Epidermal melanocyte (primary cell): ENCODE results near the gene CD47.

Source experiments
- DNase-seq: peaks from one replicate; pipeline ENCODE4 v3.0.0; 2011; ENCODE audit warnings: low spot score; ENCODE audit not compliant: insufficient read length

CD47 gene

DNA sequence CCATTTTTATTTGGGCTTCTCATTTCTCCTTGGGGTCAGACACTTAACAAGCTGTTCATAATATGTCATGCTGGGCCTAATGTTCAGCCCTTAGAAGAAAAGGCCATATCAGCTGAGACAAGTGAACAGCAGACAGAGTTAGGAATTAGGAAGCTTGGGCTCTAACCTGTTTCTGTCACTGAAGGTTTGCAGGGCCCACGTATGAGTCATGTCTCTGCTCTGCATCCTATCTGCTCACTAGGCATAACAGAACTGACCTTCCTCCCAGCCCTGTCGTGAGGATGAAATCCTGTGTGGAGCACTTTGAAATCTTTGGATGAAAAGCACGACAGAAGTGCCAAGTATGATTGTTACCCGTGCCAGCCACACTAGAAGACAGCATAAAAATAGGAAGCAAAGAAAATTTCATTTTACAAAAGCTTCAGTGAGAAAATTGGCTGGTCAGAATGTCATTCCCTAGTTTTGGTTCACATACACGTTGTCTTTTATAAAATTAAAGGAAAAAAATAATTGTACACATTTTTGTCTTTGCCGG, 26.5 kb upstream of the CD47 start:
- no peak for DNase-seq

DNA sequence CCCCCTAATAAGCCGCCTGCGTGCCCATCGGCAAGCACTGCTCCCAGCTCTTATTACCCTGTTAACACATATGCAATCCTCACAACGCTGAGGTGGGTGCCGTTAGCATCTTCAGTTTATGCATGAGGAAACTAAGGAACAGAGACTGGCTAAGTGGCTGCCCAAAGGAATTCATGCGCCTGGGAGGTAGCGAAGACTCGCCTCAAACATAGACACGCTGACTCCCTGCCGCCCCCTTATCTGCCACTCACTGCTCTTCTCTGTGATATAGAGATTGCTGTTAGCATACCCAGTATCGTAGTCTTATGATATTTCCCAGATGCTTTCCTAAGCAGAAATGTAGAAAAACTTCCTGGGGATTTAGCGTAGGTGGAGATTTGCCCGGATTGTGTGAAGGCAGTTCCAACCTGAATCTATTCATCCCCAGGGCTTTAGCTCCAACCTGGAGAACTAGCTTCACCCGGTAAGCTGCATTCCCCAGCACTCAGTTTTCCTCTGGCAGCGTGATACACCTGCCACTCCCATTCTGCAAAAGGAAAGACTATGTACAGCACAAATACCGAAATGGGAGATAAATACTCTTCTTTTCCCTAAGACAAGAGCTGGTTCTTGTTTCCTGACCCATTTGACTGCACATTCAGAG, 23.7 kb upstream of the CD47 start:
- DNase-seq, result no peak

DNA sequence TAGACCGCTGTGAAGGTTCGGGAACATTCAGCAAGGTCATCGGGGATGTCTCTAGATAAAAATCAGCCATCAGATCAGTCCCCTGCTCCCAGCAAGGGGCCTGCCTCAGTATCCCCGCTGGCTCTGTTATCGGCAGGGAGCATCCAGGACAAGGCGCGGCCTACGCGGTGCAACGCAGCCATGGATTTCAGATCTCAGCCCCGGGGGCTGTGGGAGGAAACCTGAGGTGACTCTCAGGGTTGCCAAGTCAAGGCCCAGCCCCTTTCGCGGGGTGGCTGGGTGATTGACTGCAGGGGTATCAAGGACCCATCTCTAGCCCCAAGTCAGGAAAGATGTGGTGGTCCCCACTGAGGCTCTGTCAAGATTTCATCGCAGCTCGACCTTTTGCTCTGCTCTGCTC, 23.1 kb upstream of the CD47 start:
- DNase-seq, result no peak

DNA sequence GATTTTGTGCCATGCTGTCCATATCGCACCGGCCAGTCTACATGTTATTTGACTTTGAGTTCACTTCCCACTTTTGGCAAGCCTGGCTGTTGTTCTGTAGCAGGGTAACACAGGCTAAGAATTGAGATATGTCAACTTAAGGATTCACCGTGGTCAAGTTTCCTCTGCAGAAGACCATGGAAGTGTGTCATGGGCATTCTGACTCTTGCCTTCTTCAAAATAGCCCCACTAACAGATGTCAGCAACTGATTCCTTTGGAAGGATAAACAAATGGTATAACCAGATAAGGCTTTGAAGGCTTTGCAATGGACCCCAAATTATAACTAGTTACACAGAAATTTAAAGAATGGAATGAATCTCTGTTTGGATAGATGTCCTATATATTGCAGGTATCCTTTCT, 20.1 kb upstream of the CD47 start:
- no peak for DNase-seq

DNA sequence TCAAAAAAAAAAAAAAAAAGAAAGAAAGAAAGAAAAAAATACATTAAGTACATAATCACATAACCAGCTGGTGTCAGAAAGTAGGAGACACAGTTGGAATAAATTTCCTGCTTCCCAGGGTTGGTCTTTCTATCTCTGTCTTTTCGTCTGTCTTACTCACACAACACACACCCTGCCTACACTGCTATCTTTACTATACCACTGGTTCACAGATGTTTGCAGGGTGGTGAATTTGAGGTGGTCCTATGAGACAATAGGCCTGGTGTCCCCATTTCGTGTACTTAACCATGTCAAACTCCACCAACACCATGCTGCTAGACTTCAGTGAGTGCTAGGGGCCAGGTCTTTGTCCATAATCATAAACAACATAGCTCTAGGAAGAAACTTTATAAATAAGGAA, 17.6 kb upstream of the CD47 start:
- DNase-seq, result no peak

DNA sequence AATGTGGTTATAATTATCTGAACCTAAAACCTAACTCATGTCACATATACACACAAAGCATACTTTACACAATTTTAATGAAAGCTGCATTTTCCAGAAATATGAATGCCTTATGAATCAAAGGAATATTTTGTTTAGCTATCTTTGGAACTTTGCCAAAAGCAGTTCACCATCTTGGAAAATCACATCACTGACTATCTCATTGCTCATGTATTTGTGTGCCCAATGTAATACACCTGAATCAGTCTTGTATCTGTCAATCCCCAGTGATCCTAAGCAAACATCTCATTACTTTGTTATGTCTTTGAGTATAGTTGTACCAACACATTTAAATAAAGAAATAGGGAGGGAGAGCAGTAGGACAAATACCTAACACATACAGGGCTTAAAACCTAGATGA, 15.6 kb upstream of the CD47 start:
- no peak for DNase-seq

DNA sequence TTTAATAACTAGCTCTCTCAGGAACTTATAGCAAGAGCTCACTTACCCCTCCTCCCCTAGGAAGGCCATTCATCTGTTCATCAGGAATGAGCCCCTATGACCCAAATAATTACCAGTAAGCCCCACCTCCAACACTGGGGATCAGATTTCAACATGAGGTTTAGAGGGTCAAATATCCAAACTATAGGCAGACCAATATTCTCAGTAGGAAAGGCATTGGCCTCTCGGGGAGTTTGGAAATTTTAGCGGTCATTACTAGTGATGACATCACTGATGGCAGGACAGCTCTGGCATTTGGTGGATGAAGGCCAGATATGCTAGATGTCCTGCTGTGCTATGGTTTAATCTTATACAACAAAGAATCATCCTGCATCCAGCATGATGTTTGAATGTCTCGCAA, 15.2 kb upstream of the CD47 start:
- no peak for DNase-seq

DNA sequence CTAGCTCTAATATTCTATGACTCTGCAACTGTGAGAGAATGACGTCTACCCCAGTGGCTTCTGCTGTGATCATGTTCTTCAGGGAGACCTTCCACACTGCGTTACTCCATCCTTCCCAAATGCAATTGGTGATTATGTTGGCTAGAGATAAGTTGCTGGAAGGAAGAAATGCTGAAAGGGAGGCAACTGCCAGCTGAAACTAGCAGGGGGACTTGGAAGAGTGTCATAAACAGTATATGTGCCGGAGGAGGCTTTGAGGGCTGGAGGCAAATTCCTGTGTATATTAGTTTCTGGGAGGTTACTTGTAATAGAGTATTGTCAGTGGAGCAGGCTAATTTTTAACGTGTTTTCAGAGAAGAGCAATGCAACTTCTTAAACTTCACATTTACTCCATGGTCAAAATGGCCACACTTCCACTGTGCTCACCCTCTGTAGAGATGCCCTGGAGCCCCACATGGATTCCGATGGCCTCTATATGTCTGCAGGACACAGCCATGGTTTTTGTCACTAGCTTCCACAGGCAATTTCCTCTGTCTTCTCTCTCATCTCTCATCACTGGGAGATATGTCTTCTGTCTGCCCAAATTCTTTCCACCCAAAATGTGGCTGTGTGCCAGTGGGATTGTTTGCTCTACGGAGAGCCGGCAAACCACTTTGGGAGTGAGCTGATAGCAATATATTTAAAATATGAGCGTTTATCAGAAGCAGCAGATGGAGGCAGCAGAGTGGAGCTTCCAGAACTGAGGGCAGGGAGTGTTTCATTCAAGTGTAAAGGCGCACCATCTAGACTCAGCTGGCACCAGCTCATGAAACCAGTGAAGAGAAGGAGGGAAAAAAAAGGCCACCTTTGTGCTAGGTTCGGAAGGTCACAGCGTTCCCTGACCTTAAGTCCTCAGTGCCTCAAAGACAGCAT, 13.3 kb upstream of the CD47 start:
- no peak for DNase-seq

DNA sequence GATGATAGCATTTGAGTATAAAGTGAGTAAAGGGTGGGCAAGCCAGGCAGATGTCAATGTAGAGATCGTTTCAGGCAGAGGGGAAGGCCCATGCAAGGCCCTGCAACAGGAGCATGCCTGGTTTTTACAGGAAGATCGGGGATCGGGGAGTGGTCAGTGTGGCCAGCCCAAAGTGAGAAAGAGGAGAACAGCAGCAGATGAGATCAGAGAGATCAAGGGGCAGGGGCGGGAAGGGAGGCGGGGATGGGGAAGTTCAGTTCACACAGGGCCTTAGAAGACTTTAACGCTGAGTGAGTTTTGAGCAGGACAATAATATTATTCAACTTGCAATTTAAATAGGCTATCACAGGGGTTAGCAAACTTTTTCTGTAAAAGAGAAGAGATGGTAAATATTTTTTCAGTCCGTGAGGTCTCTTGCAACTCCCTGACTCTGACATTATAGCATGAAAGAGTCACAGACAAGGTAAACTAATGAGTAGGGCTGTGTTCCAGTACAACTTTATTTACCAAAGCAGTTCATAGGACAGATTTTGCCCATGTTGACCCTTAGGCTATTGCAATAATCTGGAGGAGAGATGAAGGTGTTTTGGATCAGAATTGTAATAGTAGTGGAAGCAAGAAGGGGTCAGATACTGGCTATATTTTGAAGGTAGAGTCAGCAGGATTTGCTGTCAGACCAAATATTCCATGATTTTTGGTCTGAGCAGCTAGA, 12.4 kb upstream of the CD47 start:
- DNase-seq, result no peak

DNA sequence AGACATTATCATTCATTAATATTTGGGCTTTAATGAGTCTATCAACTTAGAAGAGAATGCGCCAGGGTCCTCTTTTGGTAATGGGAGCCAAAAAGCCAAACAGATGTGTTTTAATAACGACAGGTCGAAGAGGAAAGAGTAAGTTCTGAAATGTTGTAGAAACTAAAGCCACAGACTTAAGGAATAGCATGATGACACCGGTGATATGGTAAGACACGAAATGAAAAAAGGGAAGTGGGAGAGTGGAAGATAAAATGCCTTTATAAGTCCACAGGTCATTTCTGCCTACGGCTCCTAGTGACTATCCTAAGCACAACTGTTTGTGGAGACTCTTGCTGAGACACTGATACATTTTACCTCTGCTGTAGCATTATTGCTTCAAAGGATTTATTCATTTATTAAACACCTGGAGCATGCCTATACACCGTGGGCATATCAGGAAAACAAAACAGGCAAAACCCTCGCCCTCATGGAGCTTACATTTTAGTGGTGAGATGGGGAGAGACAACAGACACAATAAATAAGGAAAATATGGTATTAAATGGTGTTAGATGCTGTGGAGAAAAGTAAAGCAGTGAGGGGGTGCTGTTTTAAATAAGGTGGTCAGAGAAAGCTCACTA, 11.7 kb upstream of the CD47 start:
- DNase-seq, result no peak

DNA sequence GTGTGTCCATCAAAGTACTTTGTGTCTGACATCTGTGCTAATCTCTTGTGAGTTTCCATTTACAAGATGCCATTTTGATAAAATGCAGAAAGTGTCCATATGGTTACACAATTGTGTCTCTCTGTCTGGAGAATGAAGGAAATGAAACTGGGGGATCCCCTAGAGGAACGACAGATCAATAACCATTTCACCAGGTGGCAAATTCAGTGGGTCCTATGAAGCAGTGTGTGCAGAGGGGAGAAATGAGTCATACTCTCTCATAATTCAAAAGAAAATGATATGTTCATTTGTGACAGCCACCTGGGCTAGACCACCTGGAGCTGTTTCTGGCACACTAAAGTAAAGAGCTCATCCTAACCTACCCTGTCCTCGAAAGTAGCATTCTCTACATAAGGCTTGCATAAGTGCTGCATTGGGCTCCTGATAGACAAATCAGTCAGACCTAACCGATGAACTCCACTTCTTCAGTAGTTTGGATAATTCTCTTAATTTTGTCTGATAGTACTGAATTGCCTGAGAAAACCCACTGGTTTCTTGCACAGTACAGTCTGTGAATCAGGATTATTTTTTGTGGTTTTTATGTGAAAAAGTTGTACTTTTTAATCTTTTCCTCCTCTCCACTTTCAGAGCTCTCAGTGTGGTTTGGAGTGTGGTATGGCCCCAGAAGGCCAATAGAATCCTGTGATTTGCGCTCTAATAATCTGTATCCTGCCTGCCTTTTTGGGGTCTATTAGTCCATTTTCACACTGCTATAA, 10.3 kb upstream of the CD47 start:
- DNase-seq, result no peak

DNA sequence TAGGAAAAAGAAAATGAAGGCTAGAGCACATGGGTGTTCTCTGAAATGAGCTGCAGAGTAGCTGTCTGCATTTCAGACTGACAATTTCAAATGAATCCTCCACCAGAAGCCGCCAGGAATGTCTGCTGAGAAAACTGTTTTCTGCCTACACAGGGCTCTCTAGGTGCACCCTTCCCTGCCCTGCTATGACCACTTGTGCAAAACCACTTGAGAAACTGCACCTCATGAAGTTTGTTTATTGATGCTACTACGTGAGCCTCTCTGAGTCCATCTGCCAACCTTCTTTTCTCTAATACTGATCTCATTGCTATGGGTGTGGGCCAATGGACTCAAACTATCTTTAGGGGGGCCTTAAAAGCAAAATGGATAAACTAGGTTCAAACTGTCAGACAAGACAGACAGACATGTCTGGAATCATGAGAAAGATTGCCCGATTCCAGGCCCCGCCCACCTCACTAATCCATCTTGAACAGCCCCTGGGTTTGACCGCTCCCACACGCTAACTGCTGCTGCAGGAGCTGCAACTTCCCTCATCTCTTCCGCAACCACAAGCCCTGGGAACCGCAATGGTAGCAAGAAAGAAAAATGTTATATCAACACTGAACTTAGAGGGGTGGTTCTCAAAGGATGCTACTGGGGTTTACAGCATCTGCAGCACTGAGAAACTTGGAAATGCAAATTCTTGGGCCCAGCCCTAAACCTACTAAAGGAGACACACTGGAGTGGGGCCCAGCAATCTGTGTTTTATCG, 9.0 kb upstream of the CD47 start:
- DNase-seq, result no peak

DNA sequence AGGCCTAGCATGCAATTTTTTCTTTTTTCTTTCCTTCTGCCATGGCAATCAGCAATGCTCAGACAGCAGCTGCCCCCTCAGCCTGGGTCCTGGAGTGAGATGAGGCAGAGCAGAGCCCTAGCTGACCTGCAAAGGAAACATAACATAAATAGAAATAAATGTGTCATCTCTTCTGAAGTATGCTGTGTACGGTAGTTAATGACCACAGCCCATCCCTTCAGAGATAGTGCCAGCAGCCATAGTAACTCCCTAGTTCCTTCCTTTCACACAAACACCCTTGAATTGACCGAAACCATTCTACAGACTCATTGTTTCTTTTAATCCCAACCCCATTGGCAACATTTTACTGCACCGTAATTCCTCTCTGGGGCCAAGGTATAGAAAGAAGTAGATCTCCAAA, 8.4 kb upstream of the CD47 start:
- DNase-seq, result no peak

DNA sequence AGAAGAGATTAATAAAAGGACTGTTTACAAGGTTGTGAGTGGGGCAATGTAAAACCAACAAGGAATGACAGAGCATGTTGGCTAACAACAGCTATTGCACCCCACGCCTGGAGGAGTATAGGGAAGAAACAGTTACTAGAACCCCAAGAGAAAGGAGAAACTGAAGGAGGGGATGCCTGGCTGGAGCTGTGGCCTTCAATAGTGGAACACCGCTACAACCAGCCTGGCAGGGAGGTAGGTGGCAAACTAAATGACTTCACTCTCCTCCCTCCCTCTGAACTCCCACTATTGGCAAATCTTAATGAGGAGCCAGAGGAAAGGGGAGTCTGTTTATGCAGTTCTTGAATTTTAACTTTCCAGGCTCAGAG, 7.2 kb upstream of the CD47 start:
- no peak for DNase-seq

DNA sequence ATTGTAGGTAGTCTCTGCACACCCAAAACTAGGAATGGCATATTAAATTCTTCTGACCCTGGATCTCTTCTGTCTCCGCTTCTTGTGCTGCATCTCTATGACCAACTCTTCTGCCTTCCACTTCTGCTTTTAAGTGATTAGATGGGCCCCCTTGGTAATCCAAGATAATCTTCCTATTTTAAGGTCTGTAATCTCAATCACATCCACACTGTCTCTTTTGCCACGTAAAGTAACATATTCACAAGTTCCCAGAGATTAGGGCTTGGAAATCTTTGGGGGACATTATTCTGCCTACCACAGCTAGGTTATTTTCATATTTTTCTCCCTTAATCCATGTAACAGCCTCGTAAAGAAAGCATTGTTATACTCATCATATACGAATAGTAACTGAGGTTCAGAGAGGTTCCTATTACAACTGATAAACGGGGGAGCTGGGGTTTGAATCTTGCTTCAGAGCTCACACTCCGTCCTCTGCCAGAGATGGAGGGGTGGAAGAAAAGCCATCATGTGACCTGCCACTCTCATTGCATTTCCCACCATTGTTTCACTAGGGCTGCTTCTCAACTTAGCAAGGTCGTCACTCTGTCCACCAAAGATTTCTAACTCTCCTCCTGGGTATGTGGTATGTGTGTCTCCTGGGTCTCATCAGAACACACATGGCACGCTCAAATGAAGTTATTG, 6.6 kb upstream of the CD47 start:
- no peak for DNase-seq

DNA sequence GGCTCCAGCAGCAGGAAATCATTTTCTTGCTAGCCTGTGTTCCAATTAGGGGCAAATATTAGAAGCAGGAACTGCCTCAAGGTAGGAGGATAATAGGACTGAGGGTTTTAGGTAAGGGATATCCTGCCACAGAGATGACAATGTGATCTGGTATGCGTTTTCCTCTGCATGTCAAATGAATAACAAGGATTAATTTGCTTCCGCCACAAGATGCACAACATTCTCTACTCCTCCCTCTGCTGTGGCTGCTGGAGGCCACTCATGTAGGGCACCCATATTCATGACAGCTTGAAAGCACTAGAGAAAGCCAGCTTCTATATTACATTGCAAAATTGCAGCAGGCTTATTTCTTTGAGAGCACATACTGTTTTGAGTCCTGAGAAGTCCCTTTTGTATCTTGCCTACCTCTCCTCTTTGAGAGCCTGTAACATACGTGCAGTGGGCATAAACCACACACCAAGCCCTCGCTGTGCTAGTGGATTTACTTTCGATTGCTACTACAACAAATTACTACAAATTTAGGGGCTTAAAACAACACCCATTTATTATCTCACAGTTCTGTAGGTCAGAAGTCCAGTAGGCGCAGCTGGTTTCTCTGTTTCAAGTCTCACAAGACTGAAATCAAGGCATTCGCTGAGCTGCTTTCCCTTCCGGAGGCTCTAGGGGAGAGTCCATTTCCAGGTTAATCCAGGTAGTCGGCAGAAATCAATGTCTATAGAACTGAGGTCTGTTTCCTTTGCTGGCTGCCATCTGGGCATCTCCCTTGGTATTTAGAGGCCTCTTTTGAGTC, 5.9 kb upstream of the CD47 start:
- DNase-seq, result no peak

DNA sequence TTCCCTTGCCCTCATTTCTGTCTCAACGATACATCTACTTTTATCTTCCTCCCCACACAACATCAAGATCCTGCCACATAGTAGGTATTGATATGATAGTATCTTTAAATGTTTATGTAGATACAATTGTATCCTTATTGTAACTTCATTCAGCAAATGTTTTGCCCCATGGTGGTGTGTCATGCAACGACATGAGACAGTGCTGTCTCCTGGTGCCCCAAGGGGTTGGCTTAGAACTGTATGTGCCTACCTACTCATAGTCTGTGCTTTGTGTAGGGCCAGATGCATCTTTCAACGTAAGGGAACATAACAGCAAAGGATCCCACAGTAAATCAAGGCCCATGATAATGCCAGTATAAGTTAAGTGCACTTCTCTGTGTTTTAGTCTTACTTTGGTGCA, 2.8 kb upstream of the CD47 start:
- DNase-seq, result no peak

DNA sequence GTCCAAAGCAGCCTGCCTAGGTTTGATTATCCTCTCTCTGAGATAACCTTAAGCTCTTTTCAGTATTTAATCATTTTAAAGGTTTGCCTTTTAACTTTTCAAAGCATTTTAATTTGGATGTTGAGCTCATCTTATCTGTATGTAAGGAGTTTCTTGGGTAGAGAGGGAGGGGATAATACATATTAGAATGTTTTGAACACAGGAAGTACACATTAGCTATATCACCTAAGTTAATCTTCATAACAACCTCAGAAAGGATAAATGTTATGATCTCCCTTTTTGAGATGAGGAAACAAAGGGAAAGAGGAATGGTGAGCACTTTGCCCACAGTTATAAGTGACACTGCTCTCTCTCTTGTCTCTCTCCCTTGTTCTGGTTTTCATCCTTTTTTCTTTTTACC, 2.2 kb upstream of the CD47 start:
- DNase-seq, result no peak

DNA sequence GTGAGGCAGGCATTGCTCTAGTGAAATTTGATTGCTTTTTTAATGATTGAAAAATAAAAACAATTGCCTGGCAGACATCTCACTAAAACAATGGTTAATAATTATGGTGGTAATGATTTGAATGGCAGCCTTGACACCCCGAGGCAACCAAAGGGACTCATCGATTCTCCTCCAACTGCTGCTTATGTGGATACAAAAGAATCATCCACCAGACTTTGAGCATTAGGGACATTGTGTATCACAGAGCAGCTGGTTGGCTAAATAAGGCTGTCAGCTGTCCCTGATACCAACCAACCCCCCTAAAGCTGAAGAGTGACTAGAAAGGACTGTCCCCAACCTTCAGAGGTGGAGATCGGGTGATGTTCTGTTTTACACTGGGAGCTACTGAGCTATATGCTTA, 1.7 kb upstream of the CD47 start:
- no peak for DNase-seq
